Medulla oblongata (tissue), 1 donor: ENCODE data around the gene LHFPL3.
A peak's percentile ranks its signal among the peaks of the same experiment; 100 is the strongest.
"Not testable (repeated sequence)": the region's sequence is repeated elsewhere in the genome, so short reads cannot be mapped to it uniquely, and the experiment has no call there.

ENCODE experiments used
- DNase-seq: peaks from one replicate; pipeline ENCODE4 v3.0.0-alpha.2; 2015; ENCODE audit errors: extremely low spot score

The LHFPL3 gene

DNA sequence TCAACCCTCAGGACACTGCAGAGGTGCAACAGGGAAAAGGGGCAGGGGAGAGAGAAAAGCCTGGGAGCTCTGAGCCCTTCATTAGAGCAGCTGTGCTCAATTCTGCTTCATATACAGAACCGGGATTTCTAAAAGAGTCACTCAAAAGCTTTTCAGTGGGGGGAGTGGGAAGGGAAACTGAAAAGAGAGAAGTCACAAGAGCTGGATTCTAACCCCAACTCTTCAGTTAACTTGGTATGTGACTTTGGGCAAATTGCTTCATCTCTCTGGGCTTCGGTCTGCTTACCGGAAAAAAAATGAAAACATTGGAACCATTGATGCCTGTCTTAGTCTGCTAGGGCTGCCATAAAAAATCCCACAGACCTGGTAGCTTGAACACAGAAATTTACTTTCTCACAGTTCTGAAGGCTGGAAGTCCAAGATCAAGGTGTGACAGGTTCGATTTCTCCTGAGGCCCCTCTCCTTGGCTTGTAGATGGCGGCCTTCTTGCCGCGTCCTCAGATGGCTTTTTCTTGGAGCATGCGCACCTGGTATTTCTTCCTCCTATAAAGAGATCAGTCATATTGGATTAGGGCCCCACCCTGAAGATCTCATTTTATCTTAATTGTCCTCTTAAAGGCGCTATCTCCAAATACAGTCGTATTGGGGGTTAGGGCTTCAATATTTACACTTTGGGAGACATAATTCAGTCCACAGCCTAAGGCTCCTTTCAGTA lies 567.3 kb downstream of the LHFPL3 start:
- DNase-seq: peak; percentile 71

DNA sequence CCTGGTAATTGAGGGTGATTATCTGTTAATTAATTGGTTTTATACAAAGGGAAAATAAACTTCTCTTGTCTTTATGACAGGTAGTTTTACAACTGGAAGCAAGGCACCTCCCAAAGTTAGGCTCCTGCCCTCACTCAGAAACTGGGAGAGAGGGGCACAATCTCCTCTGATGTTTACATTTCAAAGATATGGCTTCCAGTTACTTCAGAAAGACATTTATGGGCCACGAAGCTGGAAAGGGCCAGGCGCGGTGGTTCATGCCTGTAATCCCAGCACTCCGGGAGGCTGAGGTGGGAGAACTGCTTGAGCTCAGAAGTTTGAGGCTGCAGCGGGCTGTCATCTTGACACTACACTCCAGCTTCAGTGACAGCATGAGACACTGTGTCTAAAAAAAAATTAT lies 570.0 kb downstream of the LHFPL3 start:
- no peak for DNase-seq

DNA sequence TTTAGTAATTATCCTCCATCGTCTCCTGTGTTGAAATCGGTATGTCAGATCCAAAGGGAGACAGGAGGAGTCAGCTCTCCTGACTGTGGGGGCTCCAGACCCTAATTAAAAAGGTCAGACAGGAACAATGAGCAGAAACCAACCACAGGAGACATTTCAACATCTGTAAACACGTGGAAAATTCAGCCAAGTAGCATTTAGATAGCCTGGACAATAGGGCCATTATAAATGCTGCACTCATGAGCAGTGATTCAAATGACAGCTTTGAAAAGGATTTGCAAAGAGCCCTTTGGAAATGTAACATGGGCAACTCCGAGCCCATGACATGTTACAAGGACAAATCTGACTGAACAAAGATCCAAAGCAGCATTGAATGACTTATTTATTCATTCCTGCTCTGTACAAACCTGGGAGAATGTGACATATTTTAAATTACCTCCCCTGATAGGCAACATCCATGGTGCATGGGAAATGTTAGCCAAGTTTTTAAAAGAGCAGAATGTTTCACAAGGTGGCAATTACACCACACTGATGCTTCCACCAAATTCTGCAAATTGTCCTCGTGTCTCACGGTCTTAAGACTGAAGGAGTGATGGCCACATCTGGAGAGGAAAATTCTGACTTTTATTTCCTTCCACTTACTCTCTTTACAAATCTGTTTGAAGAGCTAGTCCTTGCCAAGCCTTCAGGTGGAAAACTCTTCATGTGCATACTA lies 572.3 kb downstream of the LHFPL3 start:
- peak; percentile 76 for DNase-seq

DNA sequence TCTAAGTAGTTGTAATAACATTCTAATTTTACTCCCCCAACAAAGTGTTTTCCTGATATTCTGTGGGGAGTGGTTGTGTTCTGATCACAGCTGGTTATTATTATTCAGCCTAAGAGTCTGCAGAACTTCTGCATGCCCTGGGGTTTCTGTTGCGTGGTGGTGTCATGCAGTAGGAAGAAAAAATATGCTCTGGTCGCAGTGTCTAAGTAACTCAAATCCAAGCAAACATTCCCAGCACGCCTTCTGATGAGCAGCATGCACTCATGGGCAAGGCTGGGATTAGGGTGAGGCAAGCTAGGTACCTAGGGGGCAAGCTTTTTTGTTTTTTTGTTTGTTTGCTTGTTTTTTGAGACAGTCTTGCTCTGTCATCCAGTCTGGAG lies 572.8 kb downstream of the LHFPL3 start:
- DNase-seq: no peak

- DNase-seq: no peak
Measured at GRCh38 chr7:104902183-104902582, 573.8 kb downstream of the LHFPL3 start.

- no peak for DNase-seq
Measured at GRCh38 chr7:104903044-104903443, 574.6 kb downstream of the LHFPL3 start.

GRCh38 chr7:104903846-104904245 lies 575.4 kb downstream of the LHFPL3 start:
- DNase-seq: no peak

GRCh38 chr7:104906032-104906431 lies 577.6 kb downstream of the LHFPL3 start:
- no peak for DNase-seq

DNA sequence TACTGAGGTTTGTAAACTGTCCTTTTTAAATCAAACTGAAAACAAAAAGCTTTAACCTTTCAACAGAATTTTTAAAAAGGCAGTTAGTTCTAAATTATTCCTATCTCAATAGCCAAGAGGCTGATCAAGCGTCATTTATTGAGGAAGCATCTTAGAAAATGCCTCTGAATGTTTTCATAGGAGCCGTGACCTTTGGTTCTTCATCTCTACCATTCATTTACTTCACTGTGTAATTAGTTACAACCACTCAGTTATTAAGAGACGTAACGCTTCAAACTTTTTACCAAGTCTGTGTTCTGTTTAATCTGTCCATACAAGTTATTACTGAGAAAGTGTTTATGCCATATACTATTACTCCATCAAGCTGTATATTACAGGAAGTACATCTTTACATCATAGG lies 578.2 kb downstream of the LHFPL3 start:
- no peak for DNase-seq

DNA sequence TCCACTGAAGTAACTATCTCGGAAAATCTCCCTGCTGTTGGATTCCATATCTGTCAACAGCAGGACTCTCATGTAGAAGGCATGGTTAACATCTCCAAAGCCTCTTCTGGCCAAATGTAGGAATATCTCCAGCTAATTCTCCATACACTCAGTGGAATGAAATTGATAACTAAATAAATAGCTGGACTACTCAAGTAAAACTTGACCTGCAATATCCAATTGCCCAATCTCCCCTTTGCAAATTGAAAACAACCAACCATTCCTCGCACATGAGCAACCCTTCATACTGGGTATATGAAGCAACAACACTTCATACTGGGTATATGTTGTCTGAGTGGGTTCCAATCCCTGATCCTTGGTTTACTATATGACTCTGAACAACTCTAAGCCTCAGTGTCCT lies 580.2 kb downstream of the LHFPL3 start:
- no peak for DNase-seq

DNA sequence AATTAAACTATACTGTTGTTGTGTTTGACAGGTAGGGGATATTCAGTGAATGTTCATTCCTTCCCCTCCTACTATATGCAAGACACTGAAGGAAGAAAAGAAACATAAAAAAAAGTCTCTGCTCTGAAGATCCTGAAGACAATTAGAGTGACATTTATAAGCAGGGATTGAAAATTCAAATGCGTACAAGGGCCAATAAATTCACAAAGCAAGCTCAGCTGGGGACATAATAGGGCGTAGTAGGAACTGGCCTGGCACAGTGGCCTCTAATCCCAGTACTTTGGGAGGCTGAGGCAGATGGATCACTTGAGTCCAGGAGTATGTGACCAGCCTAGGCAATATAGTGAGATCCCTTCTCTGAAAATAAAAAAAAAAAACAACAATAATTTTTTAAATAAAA lies 580.7 kb downstream of the LHFPL3 start:
- DNase-seq: no peak

DNA sequence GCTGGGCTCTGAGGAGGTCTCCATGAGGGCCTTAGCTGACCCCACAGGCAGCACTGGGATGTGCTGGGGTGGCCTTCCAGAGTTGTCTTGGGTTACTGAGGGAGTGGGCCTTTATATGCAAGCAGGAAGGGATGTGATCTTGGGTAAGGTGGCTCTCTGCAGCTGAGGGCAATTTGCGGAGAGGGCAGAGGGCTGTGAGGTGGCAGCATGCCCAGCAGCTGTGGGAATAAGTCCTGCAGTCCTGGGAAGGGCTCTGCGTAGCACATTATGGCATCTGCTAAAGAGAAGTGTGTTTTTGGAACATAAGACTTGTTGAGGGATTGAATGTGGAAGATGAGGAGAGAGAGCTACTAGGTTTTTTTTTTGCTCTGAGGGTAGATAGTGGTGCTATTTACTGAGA lies 586.0 kb downstream of the LHFPL3 start:
- DNase-seq: no peak

GRCh38 chr7:104921596-104921995 lies 593.2 kb downstream of the LHFPL3 start:
- no peak for DNase-seq

DNA sequence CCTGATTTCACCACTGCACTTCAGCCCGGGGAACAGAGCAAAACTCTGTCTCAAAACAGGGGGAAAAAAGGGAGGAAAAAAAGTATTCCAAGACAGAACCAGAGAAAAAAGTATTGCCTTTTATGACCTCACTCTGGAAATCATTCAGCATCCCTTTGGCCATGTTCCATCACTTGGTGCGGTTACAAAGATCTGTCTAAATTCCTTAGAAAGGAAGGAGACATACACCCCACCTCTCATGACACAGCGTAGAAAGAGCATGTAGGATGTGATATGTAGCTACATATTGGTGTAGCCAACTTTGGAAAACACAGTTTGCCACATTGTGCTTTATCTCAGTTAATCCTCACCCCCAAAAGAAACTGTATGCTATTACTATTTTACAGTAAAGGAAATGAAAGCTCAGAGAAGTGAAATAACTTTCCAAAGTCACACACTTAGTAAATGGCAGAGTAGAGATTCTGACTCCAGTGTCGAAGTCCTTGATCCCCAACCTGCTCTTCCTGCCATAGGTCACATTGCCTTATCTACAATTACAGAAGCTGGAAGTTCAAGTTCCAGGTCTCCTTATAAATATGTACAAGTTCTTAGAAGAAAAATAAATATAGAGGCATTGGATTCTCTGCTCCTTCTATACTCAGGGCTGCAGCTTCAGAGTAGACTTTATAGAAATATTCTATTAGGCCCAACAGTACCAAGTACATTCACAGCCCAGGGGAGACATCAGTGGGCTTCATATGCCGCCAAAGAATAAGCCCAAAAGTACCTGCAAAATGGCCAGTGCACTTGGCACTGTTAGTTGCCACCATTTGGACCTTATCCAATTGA lies 594.0 kb downstream of the LHFPL3 start:
- no peak for DNase-seq

GRCh38 chr7:104923010-104923421 lies 594.6 kb downstream of the LHFPL3 start:
- DNase-seq: peak; percentile 89

- DNase-seq: not testable (repeated sequence)
Measured at GRCh38 chr7:104926189-104926588, 597.8 kb downstream of the LHFPL3 start.

DNA sequence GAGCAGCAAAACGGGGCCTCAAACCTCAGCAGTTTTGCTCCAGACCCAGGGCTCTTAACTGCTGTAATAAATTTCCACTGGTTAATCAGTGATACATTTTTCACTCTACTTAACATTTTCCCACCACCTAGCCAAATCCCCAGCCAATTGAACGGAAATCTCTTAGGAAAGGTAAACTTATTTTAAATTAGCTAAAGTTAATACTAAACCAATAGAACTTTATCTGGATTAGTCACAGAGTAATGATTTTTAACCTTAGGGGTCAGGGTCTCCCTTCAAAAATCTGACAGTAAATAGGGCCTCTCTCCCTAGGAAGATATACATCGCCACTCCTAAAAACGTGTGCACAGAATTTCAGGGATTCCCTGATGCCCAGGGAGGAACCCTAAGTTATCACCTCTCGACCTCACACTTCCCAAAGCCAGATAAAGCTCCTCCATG lies 598.2 kb downstream of the LHFPL3 start:
- no peak for DNase-seq

DNA sequence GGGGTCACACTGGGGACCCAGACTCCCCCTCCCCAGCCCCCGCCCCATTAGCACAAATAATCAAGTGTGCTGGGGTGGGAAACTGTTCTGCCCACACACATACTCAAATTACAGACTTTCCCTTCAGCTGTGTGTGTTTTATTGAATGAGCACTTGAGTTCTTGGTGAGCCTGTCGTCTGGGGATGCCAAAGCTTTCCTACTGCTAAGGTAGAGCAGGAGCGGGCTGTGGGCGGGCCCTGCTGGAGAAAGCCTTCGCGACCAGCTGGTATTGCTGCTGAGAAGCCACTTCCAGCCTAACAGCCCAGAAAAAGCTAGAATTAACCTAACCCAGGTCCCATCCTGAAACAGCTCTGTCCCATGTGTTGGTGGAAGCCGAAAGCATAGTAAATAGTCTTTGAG lies 598.7 kb downstream of the LHFPL3 start:
- DNase-seq: no peak

GRCh38 chr7:104928721-104929400 lies 600.5 kb downstream of the LHFPL3 start:
- DNase-seq: no peak

DNA sequence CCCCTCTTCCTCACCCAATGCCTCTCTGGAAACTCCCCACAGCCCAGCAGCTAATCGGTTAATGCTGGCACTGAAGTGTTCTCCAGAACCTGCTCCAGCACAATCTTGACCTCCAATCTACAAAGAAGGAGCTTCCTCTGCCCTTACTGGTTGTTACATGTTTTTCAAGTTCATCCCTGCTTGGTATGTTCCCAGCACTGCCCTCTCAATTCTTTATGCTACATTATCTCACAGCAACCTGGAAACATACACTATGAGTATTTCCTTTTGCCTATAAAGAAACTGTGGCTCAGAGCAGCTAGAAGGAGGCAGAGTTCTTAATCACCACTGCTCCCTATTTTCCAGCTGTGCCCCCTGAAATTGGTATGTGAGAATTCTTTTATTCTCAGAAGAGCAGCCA lies 601.5 kb downstream of the LHFPL3 start:
- DNase-seq: no peak

- DNase-seq: peak; percentile 31
Measured at GRCh38 chr7:104931181-104931781, 602.9 kb downstream of the LHFPL3 start.

DNA sequence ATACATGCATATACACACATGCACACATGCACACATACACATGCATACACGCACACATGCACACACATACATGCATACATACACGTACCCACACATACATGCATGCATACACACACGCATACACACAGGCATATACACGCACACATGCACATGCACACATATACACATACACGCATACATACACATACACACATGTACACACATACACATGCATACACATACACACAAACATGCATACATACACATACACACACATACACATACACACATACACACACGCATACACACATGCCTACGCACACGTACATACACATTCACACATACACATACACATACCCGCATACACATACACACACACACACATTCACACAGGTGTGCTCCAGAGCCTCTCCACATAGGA lies 604.6 kb downstream of the LHFPL3 start:
- no peak for DNase-seq
